Measurements from ENCODE around the gene MAPKAP1.

DNA sequence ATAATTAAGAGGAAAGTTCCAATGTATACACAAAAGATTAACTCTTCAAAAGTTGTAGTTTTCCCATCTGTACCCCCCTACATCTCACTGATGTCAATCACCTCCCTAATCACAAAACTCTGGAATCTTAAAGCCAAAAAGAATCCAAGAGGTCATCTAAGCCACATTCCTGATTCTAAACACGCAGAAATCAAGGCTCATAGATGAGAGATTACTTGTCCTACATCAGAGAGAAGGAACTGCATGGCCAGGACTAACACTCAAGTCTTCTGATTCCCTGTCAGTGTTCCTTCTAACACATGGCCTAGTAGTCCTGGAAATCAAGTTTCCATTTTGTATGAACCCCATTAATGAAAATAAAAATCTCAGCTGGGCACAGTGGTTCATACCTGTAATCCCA lies 58.7 kb downstream of the MAPKAP1 start:
- TF ChIP-seq TAF1 (IDR thresholded peaks at IDR 0.05; ENCODE audit: low read depth, low read length) (no peak), POLR2AphosphoS5 (IDR thresholded peaks at IDR 0.05; ENCODE audit: low read depth, low read length) (no peak), POLR2A (IDR thresholded peaks at IDR 0.05; ENCODE audit: low read depth, low read length) (no peak), SPI1 (IDR thresholded peaks at IDR 0.05; ENCODE audit: low read depth, low read length) (no peak), POU2F2 (IDR thresholded peaks at IDR 0.05; ENCODE audit: low read depth, low read length) (no peak)
